IMR-90 (cell line): Measurements from ENCODE around the gene FOXC1. TPM values are rescaled to one million over a fixed set of nuclear protein-coding genes. Genes with fewer than 3 reads are reported as not detected.

Experiments used
- ATAC-seq: fragments of 200-7000 bp; cut with Tn5 transposase; 2 replicates; pipeline ENCODE4 v1.9.1; 2020; ENCODE audit warnings: low read depth, mild to moderate bottlenecking, moderate library complexity
- BruUV-seq: library from RNA; stranded (reverse); fragments of 400-500 nt; replicated peaks from 2 replicates; lab custom pipeline; 2021; lab: Mats Ljungman, UMichigan
- CTCF ChIA-PET: fragments of 300-600 bp; formaldehyde crosslinking; extraction: SDS; loops from one replicate; lab custom pipeline; 2021; ENCODE audit warnings: antibody characterized with exemption; lab: Yijun Ruan, JAX
- POLR2A ChIA-PET: fragments of 300-600 bp; sonication (Branson Sonifier 250); formaldehyde crosslinking; loops from one replicate; lab custom pipeline; 2022; ENCODE audit warnings: antibody characterized with exemption; ENCODE audit not compliant: unreplicated experiment; lab: Charles Lee
- DNase-seq: peaks from one replicate; pipeline ENCODE4 v3.0.0; 2013
- H2AFZ ChIP-seq: replicated peaks from 2 replicates; pipeline ENCODE3; 2013; ENCODE audit warnings: low read length, mild to moderate bottlenecking; ENCODE audit not compliant: poor library complexity
- H2AK5ac ChIP-seq: 2 replicates; pipeline ENCODE4 v1.6.1; 2013; ENCODE audit warnings: low read depth, low read length, inconsistent platforms
- H2AK9ac ChIP-seq: replicated peaks from 2 replicates; pipeline ENCODE3; 2013; ENCODE audit warnings: mild to moderate bottlenecking, low read depth, low read length, moderate library complexity; ENCODE audit not compliant: poor library complexity
- H2BK120ac ChIP-seq: 2 replicates; pipeline ENCODE4 v1.6.1; 2013; ENCODE audit warnings: low read depth, low read length, inconsistent platforms
- H2BK15ac ChIP-seq: 3 replicates; pipeline ENCODE4 v1.6.1; 2013; ENCODE audit warnings: low read depth, low read length, inconsistent platforms
- H2BK20ac ChIP-seq: 2 replicates; pipeline ENCODE4 v1.6.1; 2013; ENCODE audit warnings: low read depth, mild to moderate bottlenecking, inconsistent platforms, low read length, moderate library complexity
- H2BK5ac ChIP-seq: 2 replicates; pipeline ENCODE4 v1.6.1; 2013; ENCODE audit warnings: mild to moderate bottlenecking, low read depth, low read length, inconsistent platforms; ENCODE audit not compliant: poor library complexity, severe bottlenecking
- H3K14ac ChIP-seq: replicated peaks from 2 replicates; pipeline ENCODE4 v1.6.1; 2013; ENCODE audit warnings: low read depth, low read length, inconsistent platforms
- H3K18ac ChIP-seq: 2 replicates; pipeline ENCODE4 v1.6.1; 2013; ENCODE audit warnings: low read depth, low read length, control low read depth
- H3K23ac ChIP-seq: 2 replicates; pipeline ENCODE4 v1.6.1; 2013; ENCODE audit warnings: low read depth, low read length, inconsistent platforms
- H3K27ac ChIP-seq: 2 replicates; pipeline ENCODE4 v1.5.1; 2013; ENCODE audit warnings: mild to moderate bottlenecking, control low read depth, low read length; ENCODE audit not compliant: insufficient read depth
- H3K27me3 ChIP-seq: 2 replicates; pipeline ENCODE4 v1.6.1; 2013; ENCODE audit warnings: low read length; ENCODE audit not compliant: control insufficient read depth, insufficient read depth
- H3K36me3 ChIP-seq: 2 replicates; pipeline ENCODE4 v1.6.1; 2013; ENCODE audit warnings: low read length, mixed read lengths; ENCODE audit not compliant: control insufficient read depth, insufficient read depth
- H3K4ac ChIP-seq: 2 replicates; pipeline ENCODE4 v1.6.1; 2013; ENCODE audit warnings: low read depth, low read length, inconsistent platforms
- H3K4me1 ChIP-seq: 2 replicates; pipeline ENCODE4 v1.6.1; 2013; ENCODE audit warnings: low read length, mixed read lengths; ENCODE audit not compliant: control insufficient read depth, insufficient read depth
- H3K4me2 ChIP-seq: 2 replicates; pipeline ENCODE4 v1.6.1; 2013; ENCODE audit warnings: low read depth, mild to moderate bottlenecking, control low read depth, low read length, moderate library complexity
- H3K4me3 ChIP-seq: 2 replicates; pipeline ENCODE4 v1.5.1; 2013; ENCODE audit warnings: low read depth, mild to moderate bottlenecking, control low read depth, low read length, moderate library complexity; ENCODE audit not compliant: insufficient read depth
- H3K56ac ChIP-seq: 2 replicates; pipeline ENCODE4 v1.6.1; 2013; ENCODE audit warnings: low read length, inconsistent platforms; ENCODE audit not compliant: insufficient read depth; ENCODE audit errors: extremely low read depth
- H3K79me1 ChIP-seq, 2 experiments: 2 replicates each; pipeline ENCODE4 v1.6.1; 2013; ENCODE audit warnings: low read length in 2 of 2, inconsistent platforms in 1 of 2, low read depth in 1 of 2
- H3K9ac ChIP-seq: 2 replicates; pipeline ENCODE4 v1.6.1; 2013; ENCODE audit warnings: low read depth, low read length, control low read depth
- H3K9me1 ChIP-seq: 2 replicates; pipeline ENCODE4 v1.6.1; 2013; ENCODE audit warnings: low read length, inconsistent platforms; ENCODE audit not compliant: insufficient read depth
- H3K9me3 ChIP-seq: 2 replicates; pipeline ENCODE4 v1.6.1; 2013; ENCODE audit warnings: low read length; ENCODE audit not compliant: control insufficient read depth, insufficient read depth
- H4K20me1 ChIP-seq: 2 replicates; pipeline ENCODE4 v1.6.1; 2013; ENCODE audit warnings: low read length, inconsistent platforms; ENCODE audit not compliant: insufficient read depth
- H4K5ac ChIP-seq: 2 replicates; pipeline ENCODE4 v1.6.1; 2013; ENCODE audit warnings: mild to moderate bottlenecking, low read depth, low read length, control low read depth
- H4K8ac ChIP-seq, 2 experiments: 2 replicates each; pipeline ENCODE4 v1.6.1; 2013; ENCODE audit warnings: low read depth in 2 of 2, low read length in 2 of 2, control low read depth in 1 of 2, inconsistent platforms in 1 of 2
- H4K91ac ChIP-seq: 2 replicates; pipeline ENCODE4 v1.6.1; 2013; ENCODE audit warnings: low read depth, low read length, inconsistent platforms; ENCODE audit not compliant: insufficient read depth
- CEBPB ChIP-seq: IDR thresholded peaks from 2 replicates; pipeline ENCODE4 v1.6.1; 2012; ENCODE audit warnings: low read depth, low read length, improper control_type of control experiment
- CHD1 ChIP-seq: IDR thresholded peaks from 2 replicates; pipeline ENCODE4 v1.6.1; 2012; ENCODE audit warnings: low read depth, low read length, improper control_type of control experiment
- ELK1 ChIP-seq: fragments of 150-350 bp; IDR thresholded peaks from 2 replicates; pipeline ENCODE4 v1.6.1; 2016; ENCODE audit warnings: low read depth, mild to moderate bottlenecking, low read length, moderate library complexity, borderline replicate concordance
- MXI1 ChIP-seq: IDR thresholded peaks from 2 replicates; pipeline ENCODE4 v1.6.1; 2012; ENCODE audit warnings: low read depth, mild to moderate bottlenecking, low read length, moderate library complexity, borderline replicate concordance
- POLR2A ChIP-seq: IDR thresholded peaks from 2 replicates; pipeline ENCODE4 v1.6.1; 2012; ENCODE audit warnings: mild to moderate bottlenecking, low read depth, low read length
- RAD21 ChIP-seq: IDR thresholded peaks from 2 replicates; pipeline ENCODE4 v1.6.1; 2012; ENCODE audit warnings: low read length, improper control_type of control experiment
- RCOR1 ChIP-seq: IDR thresholded peaks from 2 replicates; pipeline ENCODE4 v1.6.1; 2012; ENCODE audit warnings: mild to moderate bottlenecking, low read length, improper control_type of control experiment; ENCODE audit not compliant: insufficient replicate concordance
- RFX5 ChIP-seq: IDR thresholded peaks from 2 replicates; pipeline ENCODE4 v1.8.0; 2012; ENCODE audit warnings: low read depth, mild to moderate bottlenecking, low read length, moderate library complexity
- SMC3 ChIP-seq: fragments of 150-350 bp; IDR thresholded peaks from 2 replicates; pipeline ENCODE4 v1.6.1; 2016; ENCODE audit warnings: low read depth, mild to moderate bottlenecking, antibody characterized with exemption, low read length, moderate library complexity
- USF2 ChIP-seq: fragments of 150-350 bp; IDR thresholded peaks from 2 replicates; pipeline ENCODE4 v1.6.1; 2017; ENCODE audit warnings: mild to moderate bottlenecking, antibody characterized with exemption, low read length, low read depth
- WGBS, 2 experiments: methylation state at CpG; one replicate each; pipeline versions ENCODE4 v1.1.5 to v1.1.7; 2013; ENCODE audit warnings: missing lambda C conversion rate in 2 of 2; ENCODE audit not compliant: insufficient read length in 1 of 2; ENCODE audit errors: extremely low coverage in 2 of 2; 5-methylcytosine and 5-hydroxymethylcytosine counted together
- dilution Hi-C: fragments of 300-500 bp; cut with HindIII; formaldehyde crosslinking; loops from one replicate; pipeline ENCODE4 v1.14.3; 2018; ENCODE audit warnings: low sequenced_read_pairs; ENCODE audit not compliant: unreplicated experiment
- in situ Hi-C: fragments of 300-500 bp; cut with MboI; formaldehyde crosslinking; loops from 3 replicates; pipeline ENCODE4 v1.14.3; 2019; ENCODE audit warnings: low sequenced_read_pairs, inconsistent platforms, mixed read lengths
- intact Hi-C: fragments of 100-400 bp; cut with micrococcal nuclease; formaldehyde crosslinking; loops from 2 replicates; pipeline ENCODE4 v1.10.0; 2022
- polyA plus RNA-seq, 3 experiments: library from polyadenylated mRNA; depleted of rRNA; stranded (reverse); fragments of >200 nt; gene quantifications; 2 replicates each; pipeline ENCODE4 v1.2.3, GENCODE V29; 2012; ENCODE audit warnings: low replicate concordance in 1 of 3
- total RNA-seq: library from RNA; depleted of rRNA; stranded (reverse); fragments of >200 nt; gene quantifications from 2 replicates; pipeline ENCODE4 v1.2.3, GENCODE V29; 2012

Gene FOXC1
- total and polyA plus RNA-seq, 2 of the 4 experiments (the other 2 are of a cell fraction), result 1.3 to 4.0 TPM

- no peak overlapping the region for H2AK9ac ChIP-seq
- ChIA-PET POLR2A (no interaction called here), CTCF (no interaction called here)
- H3K79me1 ChIP-seq, result no peaks in the 10 kb centered on the region
- BruUV-seq, result no TSS peak
- H2BK5ac ChIP-seq, result no peak overlapping the region
- H2BK15ac ChIP-seq, result no peak overlapping the region
- no peaks in the 10 kb centered on the region for H3K36me3 ChIP-seq
- no peak overlapping the region for H4K5ac ChIP-seq
- H3K27me3 ChIP-seq, result peaks cover 38% of the 10 kb centered on the region
- H4K20me1 ChIP-seq, result no peaks in the 10 kb centered on the region
- H3K4me2 ChIP-seq, result no peak overlapping the region
- H3K18ac ChIP-seq, result no peak overlapping the region
- DNase-seq (no peak), ATAC-seq (no peak)
- no peak overlapping the region for H4K91ac ChIP-seq
- no peak overlapping the region for H4K8ac ChIP-seq
- no peak overlapping the region for H3K4ac ChIP-seq
- peak overlapping the region; percentile 48 for H2AFZ ChIP-seq
- peaks cover 3% of the 10 kb centered on the region for H3K9me3 ChIP-seq
- H3K9me1 ChIP-seq, result no peaks in the 10 kb centered on the region
- dilution Hi-C loops (no loop called here), in situ Hi-C loops (loop anchor here (5.0 to 10.0 kb wide), 4 partner anchors 514 to 1164 kb away; partner anchors contain the start of gene MYLK4), intact Hi-C loops (no loop called here)
- 80% methylated on average over 2 of the region's 9 CpGs; no CpG with 5 or more reads in 1 of the 2 experiments for WGBS, 2 experiments
- H3K4me3 ChIP-seq, result no peak overlapping the region
- H2BK20ac ChIP-seq, result no peak overlapping the region
- H2AK5ac ChIP-seq, result no peak overlapping the region
- no peak overlapping the region for H3K14ac ChIP-seq
- H3K56ac ChIP-seq, result no peak overlapping the region
- no peaks in the 10 kb centered on the region for H3K4me1 ChIP-seq
- no peak overlapping the region for H3K9ac ChIP-seq
- H3K27ac ChIP-seq, result no peak overlapping the region
- H2BK120ac ChIP-seq, result no peak overlapping the region
- TF ChIP-seq POLR2A, result no peak
- no peak for TF ChIP-seq ELK1
- TF ChIP-seq RAD21, result no peak
- no peak for TF ChIP-seq SMC3
- TF ChIP-seq RCOR1, result no peak
- TF ChIP-seq CEBPB, result no peak
- TF ChIP-seq USF2, result no peak
- TF ChIP-seq CHD1, result no peak
- no peak for TF ChIP-seq RFX5
- TF ChIP-seq MXI1, result no peak
- no peak overlapping the region for H3K23ac ChIP-seq
Observed at GRCh38 chr6:1590580-1590979, 19.1 kb upstream of the FOXC1 start.
